HG02970 (cell line): ENCODE data around the gene CSMD2.

Experiments used
- ATAC-seq: cut with Tn5 transposase; IDR thresholded peaks from one replicate; pipeline ENCODE4 v1.9.1; 2021; ENCODE audit warnings: mild to moderate bottlenecking, moderate library complexity, moderate number of reproducible peaks; ENCODE audit not compliant: unreplicated experiment, low FRiP score

CSMD2 gene

GRCh38 chr1:33735624-33736023, 429.4 kb downstream of the CSMD2 start:
- no peak for ATAC-seq

GRCh38 chr1:33727310-33727709, 437.7 kb downstream of the CSMD2 start:
- no peak for ATAC-seq

GRCh38 chr1:33726274-33726804, 438.7 kb downstream of the CSMD2 start:
- no peak for ATAC-seq

- ATAC-seq: no peak
These were observed 439.4 kb downstream of the CSMD2 start for GRCh38 chr1:33725556-33726160.

GRCh38 chr1:33725037-33725436, 440.0 kb downstream of the CSMD2 start:
- ATAC-seq: no peak

GRCh38 chr1:33724348-33724747, 440.7 kb downstream of the CSMD2 start:
- ATAC-seq: no peak

GRCh38 chr1:33723251-33723650, 441.8 kb downstream of the CSMD2 start:
- ATAC-seq: no peak

GRCh38 chr1:33721301-33721815, 443.7 kb downstream of the CSMD2 start:
- no peak for ATAC-seq

- ATAC-seq: no peak
These were observed 445.0 kb downstream of the CSMD2 start for GRCh38 chr1:33719771-33720670.

- ATAC-seq: no peak
These were observed 445.7 kb downstream of the CSMD2 start for GRCh38 chr1:33719326-33719725.

- ATAC-seq: no peak
These were observed 446.8 kb downstream of the CSMD2 start for GRCh38 chr1:33718186-33718585.

- ATAC-seq: no peak
These were observed 447.9 kb downstream of the CSMD2 start for GRCh38 chr1:33716976-33717688.

- no peak for ATAC-seq
These were observed 449.7 kb downstream of the CSMD2 start for GRCh38 chr1:33715195-33715811.

GRCh38 chr1:33714421-33714820, 450.6 kb downstream of the CSMD2 start:
- no peak for ATAC-seq

GRCh38 chr1:33713058-33713877, 451.8 kb downstream of the CSMD2 start:
- no peak for ATAC-seq

- no peak for ATAC-seq
These were observed 452.8 kb downstream of the CSMD2 start for GRCh38 chr1:33712186-33712585.

GRCh38 chr1:33711511-33711910, 453.5 kb downstream of the CSMD2 start:
- no peak for ATAC-seq

GRCh38 chr1:33710967-33711366, 454.1 kb downstream of the CSMD2 start:
- no peak for ATAC-seq
